GM18951 (cell line): Measurements from ENCODE around the gene C19orf12.
A peak's percentile ranks its signal among the peaks of the same experiment; 100 is the strongest.

ENCODE experiments used
- POLR2A ChIP-seq: IDR thresholded peaks from 4 replicates; pipeline ENCODE4 v1.6.1; 2011; ENCODE audit warnings: mild to moderate bottlenecking; ENCODE audit not compliant: insufficient read length, insufficient read depth; ENCODE audit errors: extremely low read depth
- in situ Hi-C: fragments of 300-500 bp; cut with MboI; formaldehyde crosslinking; loops from one replicate; pipeline ENCODE4 v1.12.0; 2022; ENCODE audit warnings: low sequenced_read_pairs, mixed read lengths, inconsistent platforms; ENCODE audit not compliant: unreplicated experiment

Gene C19orf12

DNA sequence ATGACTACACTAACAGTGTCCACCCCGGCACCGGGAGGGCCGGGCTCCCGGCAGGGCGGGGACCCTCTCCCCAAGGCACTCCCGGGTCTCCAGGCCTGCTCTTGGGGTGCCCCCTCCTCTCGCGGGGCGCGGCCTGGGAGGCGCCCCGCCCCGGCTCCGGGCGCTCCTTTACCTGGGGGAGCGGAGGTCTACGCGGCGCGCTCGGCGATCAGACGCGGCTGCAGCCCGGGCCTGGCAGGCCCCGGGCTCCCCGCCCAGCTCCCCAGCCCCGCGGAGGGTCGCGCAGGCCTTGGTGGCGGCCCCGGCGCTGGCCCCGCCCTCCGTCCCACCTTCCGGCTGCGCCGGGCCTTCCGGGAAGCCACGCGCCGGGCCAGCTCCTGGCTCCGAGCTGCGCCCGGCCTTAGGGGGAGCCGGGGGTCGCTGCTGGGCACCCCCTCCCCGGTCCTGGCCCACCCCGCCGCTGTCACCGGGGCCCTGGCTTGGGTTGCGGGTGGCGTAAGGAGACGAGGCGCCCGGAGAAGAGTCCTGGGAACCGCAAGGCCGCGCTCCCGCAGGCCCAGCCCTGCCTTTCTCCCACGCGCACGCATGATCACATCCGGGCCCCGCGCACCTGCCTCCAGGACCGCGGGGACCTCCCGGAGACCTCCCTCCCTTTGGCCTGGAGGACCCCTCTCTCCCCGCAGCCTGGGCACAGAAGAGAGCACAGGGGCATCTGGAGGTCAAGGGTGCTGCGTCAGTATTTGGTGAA is at the start of gene C19orf12:
Gene C19orf12, minus strand, starts transcription at position 309 of the 748 bp plus-strand sequence. CDS start 6,848 bp downstream, outside the sequence.
- in situ Hi-C loops, result loop anchor here (25.0 kb wide), 1 partner anchor 1928 kb away; no protein-coding TSS in a partner anchor
- TF ChIP-seq POLR2A, result peak; percentile 92

DNA sequence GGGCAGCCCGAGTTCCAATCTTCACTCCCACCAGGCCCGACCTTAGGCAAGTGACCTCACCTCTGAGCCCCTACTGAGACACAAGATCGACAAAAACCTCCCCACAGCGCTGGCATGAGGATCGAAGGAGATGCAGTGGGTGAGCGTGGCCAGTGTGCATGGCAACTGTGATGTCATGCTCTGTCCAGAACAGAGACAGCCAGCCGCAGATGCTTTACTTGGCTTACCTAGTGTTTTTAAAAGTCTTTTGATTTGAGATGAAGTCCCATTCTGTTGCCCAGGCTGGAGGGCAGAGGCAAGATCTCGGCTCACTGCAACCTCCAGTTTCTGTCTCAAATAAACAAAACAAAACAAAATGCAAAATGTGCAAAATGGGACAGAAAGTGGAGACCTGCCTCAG is 49.3 kb upstream of the C19orf12 start:
- no peak for TF ChIP-seq POLR2A
- in situ Hi-C loops, result loop anchor here (10.0 kb wide), 1 partner anchor 110 kb away; no protein-coding TSS in a partner anchor

DNA sequence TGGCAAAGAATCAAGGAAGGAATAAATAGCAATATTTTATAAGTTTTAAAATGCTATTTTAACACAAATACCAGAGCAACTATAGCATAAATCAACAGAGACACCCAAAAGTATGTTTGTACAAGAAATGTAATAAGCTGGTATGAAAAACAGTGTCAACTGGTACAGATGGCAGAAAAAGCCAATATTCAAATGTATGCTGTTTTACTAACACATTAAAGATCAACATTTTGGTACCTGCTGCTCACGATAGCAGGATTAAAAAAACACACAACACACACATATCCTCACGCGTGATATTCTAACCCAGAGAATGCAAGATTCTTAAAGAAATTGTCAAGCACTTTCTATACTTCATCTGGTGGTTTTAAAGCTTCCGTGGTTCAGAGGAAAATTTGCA is 48.1 kb upstream of the C19orf12 start:
- TF ChIP-seq POLR2A, result no peak
- in situ Hi-C loops, result loop anchor here (10.0 kb wide), 1 partner anchor 112 kb away; no protein-coding TSS in a partner anchor

DNA sequence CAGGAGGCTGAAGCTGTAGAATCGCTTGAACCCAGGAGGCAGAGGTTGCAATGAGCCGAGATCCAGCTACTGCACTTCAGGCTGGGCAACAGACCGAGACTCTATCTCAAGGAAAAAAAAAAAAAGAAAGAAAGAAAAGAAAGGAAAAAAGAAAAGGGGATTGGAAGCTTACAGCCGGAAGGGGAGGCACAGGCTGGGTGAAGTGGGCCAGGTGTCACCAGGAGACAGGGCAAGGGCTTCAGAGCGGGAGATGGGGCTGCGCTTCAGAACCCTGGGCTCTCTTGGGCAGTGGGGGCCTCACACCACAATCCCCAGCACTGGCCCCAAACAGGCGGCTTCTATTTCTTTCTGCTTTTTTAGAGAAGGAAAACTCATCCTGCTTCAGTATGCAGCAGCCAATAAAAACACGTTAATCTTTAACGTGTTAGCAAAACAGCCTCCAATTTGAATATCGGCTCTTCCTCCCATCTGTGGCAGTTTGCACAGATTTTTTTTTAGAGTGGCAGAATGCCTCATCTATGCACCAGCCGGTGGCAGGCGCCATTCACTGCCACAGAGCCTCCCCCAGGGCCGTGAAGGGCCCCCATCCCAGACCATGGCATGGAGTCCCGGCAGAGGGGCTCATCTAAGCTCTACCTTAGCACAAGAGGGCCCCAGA is 46.6 kb upstream of the C19orf12 start:
- in situ Hi-C loops, result loop anchor here (10.0 kb wide), 1 partner anchor 113 kb away; no protein-coding TSS in a partner anchor
- TF ChIP-seq POLR2A, result no peak

DNA sequence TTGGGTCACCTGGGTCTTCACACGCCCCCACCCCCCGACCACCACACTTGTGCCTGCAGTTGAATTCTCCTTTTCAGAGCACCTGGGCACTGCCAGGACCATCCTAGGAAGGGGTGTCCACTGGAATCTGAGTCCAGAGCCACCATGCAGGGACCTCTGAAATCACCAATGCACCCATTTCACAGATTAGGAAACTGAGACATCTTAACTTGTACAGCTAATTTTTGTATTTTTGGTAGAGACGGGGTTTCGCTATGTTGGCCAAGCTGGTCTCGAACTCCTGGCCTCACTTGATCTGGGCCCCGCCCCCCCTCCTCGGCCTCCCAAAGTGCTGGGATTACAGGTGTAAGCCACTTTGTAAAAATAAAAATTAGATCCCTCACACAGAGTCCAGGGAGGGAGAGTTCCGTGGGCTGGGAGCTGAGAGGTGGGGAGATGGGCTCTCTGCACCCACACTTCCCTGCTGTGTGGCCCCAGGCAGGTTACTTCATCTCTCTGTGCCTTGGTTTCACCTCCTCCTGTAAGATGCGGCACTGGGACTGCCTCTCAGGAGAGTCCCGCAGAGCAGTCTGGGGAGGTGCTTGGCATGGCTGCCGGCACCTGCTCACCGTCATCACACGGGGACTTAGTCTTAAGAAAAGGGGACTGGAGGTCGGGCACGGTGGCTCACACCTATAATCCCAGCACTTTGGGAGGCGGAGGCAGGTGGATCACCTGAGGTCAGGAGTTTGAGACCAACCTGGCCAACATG is 45.9 kb upstream of the C19orf12 start:
- in situ Hi-C loops, result loop anchor here (10.0 kb wide), 1 partner anchor 114 kb away; no protein-coding TSS in a partner anchor
- no peak for TF ChIP-seq POLR2A

DNA sequence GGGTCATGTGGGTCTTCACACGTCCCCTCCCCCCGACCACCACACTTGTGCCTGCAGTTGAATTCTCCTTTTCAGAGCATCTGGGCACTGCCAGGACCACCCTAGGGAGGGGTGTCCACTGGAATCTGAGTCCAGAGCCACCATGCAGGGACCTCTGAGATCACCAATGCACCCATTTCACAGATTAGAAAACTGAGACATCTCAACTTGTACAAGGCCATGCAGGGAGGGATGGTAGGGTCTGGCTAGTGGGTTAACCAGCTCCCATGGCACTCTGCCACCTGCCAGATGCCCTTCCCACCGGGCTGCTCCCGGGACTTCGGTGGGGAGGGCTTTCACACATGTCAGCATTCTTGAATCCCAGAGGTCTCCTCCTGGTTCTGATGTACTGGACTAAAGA is 44.3 kb upstream of the C19orf12 start:
- in situ Hi-C loops, result no loop called here
- no peak for TF ChIP-seq POLR2A

DNA sequence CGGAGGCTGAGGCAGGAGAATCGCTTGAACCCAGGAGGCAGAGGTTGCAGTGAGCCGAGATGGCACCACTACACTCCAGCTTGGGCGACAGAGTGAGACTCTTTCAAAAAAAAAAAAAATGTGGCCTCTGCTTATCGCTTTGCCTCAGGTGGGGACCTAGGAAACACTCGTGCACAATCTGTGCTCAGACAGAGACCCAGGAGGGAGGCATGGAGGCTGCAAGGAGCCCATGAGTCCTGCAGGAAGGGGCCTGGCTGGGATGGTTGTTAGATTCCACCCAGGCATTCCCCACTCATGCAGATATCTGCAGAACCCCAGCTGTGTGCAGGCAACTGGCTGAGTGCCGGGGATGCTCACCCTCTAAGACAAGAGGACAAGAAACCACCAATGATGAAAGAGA is 43.8 kb upstream of the C19orf12 start:
- in situ Hi-C loops, result no loop called here
- TF ChIP-seq POLR2A, result no peak

DNA sequence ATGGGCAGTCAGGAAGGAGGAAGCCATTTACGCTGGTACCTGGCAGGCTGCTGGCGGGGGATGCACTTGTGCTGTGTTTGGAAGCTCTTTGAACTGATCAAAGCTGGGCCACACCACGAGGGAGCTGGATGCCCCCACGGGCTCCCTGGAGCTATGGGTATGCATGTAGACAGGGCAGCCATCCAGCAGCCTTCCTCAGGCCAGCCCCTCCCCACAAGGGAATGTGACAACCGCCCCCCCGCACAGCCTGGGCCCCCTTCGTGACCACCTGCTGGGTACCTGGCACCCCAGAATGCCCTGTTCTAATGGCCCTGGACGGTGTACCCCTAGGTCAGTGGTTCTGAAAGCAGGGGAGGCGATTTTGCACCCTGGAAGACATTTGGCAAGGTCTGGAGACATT is 42.5 kb upstream of the C19orf12 start:
- no peak for TF ChIP-seq POLR2A
- in situ Hi-C loops, result no loop called here

DNA sequence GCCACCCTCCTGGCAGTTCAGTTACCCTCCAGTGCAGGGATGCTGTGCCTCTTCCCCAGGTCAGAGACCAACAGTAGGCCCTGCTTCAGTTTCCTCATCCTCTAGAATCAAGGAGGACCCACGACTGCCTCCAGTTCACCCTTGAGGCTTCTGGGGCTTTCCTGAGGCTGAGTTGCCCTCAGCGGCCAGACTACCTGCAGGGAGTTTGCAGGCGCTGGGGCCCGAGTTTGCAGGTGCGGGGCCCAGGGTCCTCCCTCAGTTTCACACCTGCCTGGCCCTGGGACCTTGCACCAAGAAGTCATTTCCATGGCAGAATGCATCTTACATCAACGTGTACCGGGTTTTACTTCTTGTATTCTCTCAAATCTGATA is 38.9 kb upstream of the C19orf12 start:
- in situ Hi-C loops, result no loop called here
- TF ChIP-seq POLR2A, result no peak

DNA sequence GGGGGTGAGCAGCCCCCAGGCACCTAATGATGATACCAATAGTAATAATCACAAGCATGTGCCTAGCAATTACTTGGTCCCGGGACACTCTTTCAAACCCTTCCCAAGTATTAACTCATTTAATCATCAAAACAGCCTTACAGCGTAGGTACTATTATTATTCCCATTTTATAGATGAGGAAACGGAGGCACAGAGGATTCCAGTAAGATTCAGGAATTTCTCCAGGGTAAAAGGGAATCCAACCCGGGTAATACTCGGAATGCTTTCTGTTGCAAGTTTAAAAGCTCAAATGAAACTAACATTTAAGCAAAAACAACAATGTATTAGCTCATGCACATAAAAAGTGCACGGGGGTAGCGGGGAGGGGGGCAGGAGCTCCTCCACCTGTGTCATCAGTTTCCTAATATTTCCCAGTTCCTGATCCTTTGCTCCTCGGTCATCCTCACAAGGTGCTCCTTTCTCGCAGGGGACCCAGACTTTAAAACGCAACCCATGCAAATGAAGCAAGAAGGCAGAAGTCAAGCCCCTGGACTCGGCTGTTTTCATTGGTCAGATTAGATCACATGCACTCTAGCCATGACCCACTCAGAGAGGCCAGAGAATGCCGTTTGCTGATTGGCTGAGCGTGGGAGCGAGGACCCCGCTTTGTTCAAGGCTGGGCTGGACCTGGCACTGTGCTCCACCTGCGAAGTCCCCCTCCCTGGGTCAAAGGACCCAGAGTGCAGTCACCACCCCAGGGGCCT is 38.3 kb upstream of the C19orf12 start:
- TF ChIP-seq POLR2A, result no peak
- in situ Hi-C loops, result no loop called here

DNA sequence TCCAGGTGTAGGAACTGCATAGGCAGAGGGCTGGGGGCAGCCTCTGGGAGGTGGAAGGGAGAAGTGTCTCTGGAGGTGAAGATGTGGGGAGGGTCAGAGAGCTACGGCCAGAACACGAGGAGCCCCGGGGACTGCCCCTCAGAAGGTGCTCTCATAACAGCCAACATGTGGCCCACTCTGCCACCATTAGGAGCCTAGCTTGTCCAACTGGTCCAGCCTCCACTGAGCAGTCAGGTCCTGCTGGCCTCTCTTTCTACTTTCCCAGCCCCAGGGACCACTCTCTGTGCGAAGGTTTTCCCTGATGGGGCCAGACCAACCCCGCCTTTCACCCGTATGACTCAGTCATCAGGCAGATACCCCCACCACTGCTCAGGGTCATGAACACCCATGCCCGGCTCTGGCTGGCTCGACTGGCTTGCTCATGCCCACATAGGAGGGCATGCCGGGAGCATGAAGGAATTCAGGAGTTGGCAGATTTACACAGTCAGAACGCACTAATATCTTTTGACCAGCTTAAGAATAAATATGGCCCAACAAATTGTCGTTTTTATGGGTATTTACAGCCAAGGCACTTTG is 37.5 kb upstream of the C19orf12 start:
- TF ChIP-seq POLR2A, result no peak
- in situ Hi-C loops, result no loop called here

DNA sequence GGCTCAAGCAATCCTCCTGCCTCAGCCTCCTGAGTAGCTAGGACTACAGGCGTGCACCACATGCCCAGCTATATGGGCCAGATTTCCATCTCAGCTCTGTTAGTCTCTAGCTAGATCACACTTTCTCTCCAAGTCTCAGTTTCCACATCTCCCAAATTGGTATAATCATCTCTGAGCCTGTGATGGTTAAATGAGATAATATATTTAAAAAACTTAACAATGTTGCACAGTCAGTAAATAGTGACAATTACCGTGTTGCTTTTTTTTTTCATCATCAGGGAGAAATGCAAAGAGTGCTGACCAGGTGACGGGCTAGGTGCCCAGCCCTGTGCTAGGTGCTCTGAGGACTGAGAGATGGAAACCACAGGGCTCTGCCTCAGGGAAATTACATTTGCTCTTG is 36.9 kb upstream of the C19orf12 start:
- in situ Hi-C loops, result no loop called here
- TF ChIP-seq POLR2A, result no peak
